IMR-90 (cell line): Measurements from ENCODE around the gene WSB2. TPM values are rescaled to one million over a fixed set of nuclear protein-coding genes. Genes with fewer than 3 reads are reported as not detected.

Experiments used
- ATAC-seq: fragments of 200-7000 bp; cut with Tn5 transposase; 2 replicates; pipeline ENCODE4 v1.9.1; 2020; ENCODE audit warnings: low read depth, mild to moderate bottlenecking, moderate library complexity
- BruUV-seq: library from RNA; stranded (reverse); fragments of 400-500 nt; replicated peaks from 2 replicates; lab custom pipeline; 2021; lab: Mats Ljungman, UMichigan
- CTCF ChIA-PET: fragments of 300-600 bp; formaldehyde crosslinking; extraction: SDS; loops from one replicate; lab custom pipeline; 2021; ENCODE audit warnings: antibody characterized with exemption; lab: Yijun Ruan, JAX
- POLR2A ChIA-PET: fragments of 300-600 bp; sonication (Branson Sonifier 250); formaldehyde crosslinking; loops from one replicate; lab custom pipeline; 2022; ENCODE audit warnings: antibody characterized with exemption; ENCODE audit not compliant: unreplicated experiment; lab: Charles Lee
- DNase-seq: peaks from one replicate; pipeline ENCODE4 v3.0.0; 2013
- H2AFZ ChIP-seq: replicated peaks from 2 replicates; pipeline ENCODE3; 2013; ENCODE audit warnings: low read length, mild to moderate bottlenecking; ENCODE audit not compliant: poor library complexity
- H2AK5ac ChIP-seq: 2 replicates; pipeline ENCODE4 v1.6.1; 2013; ENCODE audit warnings: low read depth, low read length, inconsistent platforms
- H2AK9ac ChIP-seq: replicated peaks from 2 replicates; pipeline ENCODE3; 2013; ENCODE audit warnings: mild to moderate bottlenecking, low read depth, low read length, moderate library complexity; ENCODE audit not compliant: poor library complexity
- H2BK120ac ChIP-seq: 2 replicates; pipeline ENCODE4 v1.6.1; 2013; ENCODE audit warnings: low read depth, low read length, inconsistent platforms
- H2BK15ac ChIP-seq: 3 replicates; pipeline ENCODE4 v1.6.1; 2013; ENCODE audit warnings: low read depth, low read length, inconsistent platforms
- H2BK20ac ChIP-seq: 2 replicates; pipeline ENCODE4 v1.6.1; 2013; ENCODE audit warnings: low read depth, mild to moderate bottlenecking, inconsistent platforms, low read length, moderate library complexity
- H2BK5ac ChIP-seq: 2 replicates; pipeline ENCODE4 v1.6.1; 2013; ENCODE audit warnings: mild to moderate bottlenecking, low read depth, low read length, inconsistent platforms; ENCODE audit not compliant: poor library complexity, severe bottlenecking
- H3K14ac ChIP-seq: replicated peaks from 2 replicates; pipeline ENCODE4 v1.6.1; 2013; ENCODE audit warnings: low read depth, low read length, inconsistent platforms
- H3K18ac ChIP-seq: 2 replicates; pipeline ENCODE4 v1.6.1; 2013; ENCODE audit warnings: low read depth, low read length, control low read depth
- H3K23ac ChIP-seq: 2 replicates; pipeline ENCODE4 v1.6.1; 2013; ENCODE audit warnings: low read depth, low read length, inconsistent platforms
- H3K27ac ChIP-seq: 2 replicates; pipeline ENCODE4 v1.5.1; 2013; ENCODE audit warnings: mild to moderate bottlenecking, control low read depth, low read length; ENCODE audit not compliant: insufficient read depth
- H3K27me3 ChIP-seq: 2 replicates; pipeline ENCODE4 v1.6.1; 2013; ENCODE audit warnings: low read length; ENCODE audit not compliant: control insufficient read depth, insufficient read depth
- H3K36me3 ChIP-seq: 2 replicates; pipeline ENCODE4 v1.6.1; 2013; ENCODE audit warnings: low read length, mixed read lengths; ENCODE audit not compliant: control insufficient read depth, insufficient read depth
- H3K4ac ChIP-seq: 2 replicates; pipeline ENCODE4 v1.6.1; 2013; ENCODE audit warnings: low read depth, low read length, inconsistent platforms
- H3K4me1 ChIP-seq: 2 replicates; pipeline ENCODE4 v1.6.1; 2013; ENCODE audit warnings: low read length, mixed read lengths; ENCODE audit not compliant: control insufficient read depth, insufficient read depth
- H3K4me2 ChIP-seq: 2 replicates; pipeline ENCODE4 v1.6.1; 2013; ENCODE audit warnings: low read depth, mild to moderate bottlenecking, control low read depth, low read length, moderate library complexity
- H3K4me3 ChIP-seq: 2 replicates; pipeline ENCODE4 v1.5.1; 2013; ENCODE audit warnings: low read depth, mild to moderate bottlenecking, control low read depth, low read length, moderate library complexity; ENCODE audit not compliant: insufficient read depth
- H3K56ac ChIP-seq: 2 replicates; pipeline ENCODE4 v1.6.1; 2013; ENCODE audit warnings: low read length, inconsistent platforms; ENCODE audit not compliant: insufficient read depth; ENCODE audit errors: extremely low read depth
- H3K79me1 ChIP-seq, 2 experiments: 2 replicates each; pipeline ENCODE4 v1.6.1; 2013; ENCODE audit warnings: low read length in 2 of 2, inconsistent platforms in 1 of 2, low read depth in 1 of 2
- H3K9ac ChIP-seq: 2 replicates; pipeline ENCODE4 v1.6.1; 2013; ENCODE audit warnings: low read depth, low read length, control low read depth
- H3K9me1 ChIP-seq: 2 replicates; pipeline ENCODE4 v1.6.1; 2013; ENCODE audit warnings: low read length, inconsistent platforms; ENCODE audit not compliant: insufficient read depth
- H3K9me3 ChIP-seq: 2 replicates; pipeline ENCODE4 v1.6.1; 2013; ENCODE audit warnings: low read length; ENCODE audit not compliant: control insufficient read depth, insufficient read depth
- H4K20me1 ChIP-seq: 2 replicates; pipeline ENCODE4 v1.6.1; 2013; ENCODE audit warnings: low read length, inconsistent platforms; ENCODE audit not compliant: insufficient read depth
- H4K5ac ChIP-seq: 2 replicates; pipeline ENCODE4 v1.6.1; 2013; ENCODE audit warnings: mild to moderate bottlenecking, low read depth, low read length, control low read depth
- H4K8ac ChIP-seq, 2 experiments: 2 replicates each; pipeline ENCODE4 v1.6.1; 2013; ENCODE audit warnings: low read depth in 2 of 2, low read length in 2 of 2, control low read depth in 1 of 2, inconsistent platforms in 1 of 2
- H4K91ac ChIP-seq: 2 replicates; pipeline ENCODE4 v1.6.1; 2013; ENCODE audit warnings: low read depth, low read length, inconsistent platforms; ENCODE audit not compliant: insufficient read depth
- BHLHE40 ChIP-seq: fragments of 150-350 bp; IDR thresholded peaks from 2 replicates; pipeline ENCODE4 v1.6.1; 2016; ENCODE audit warnings: mild to moderate bottlenecking, low read depth, low read length
- CEBPB ChIP-seq: IDR thresholded peaks from 2 replicates; pipeline ENCODE4 v1.6.1; 2012; ENCODE audit warnings: low read depth, low read length, improper control_type of control experiment
- CHD1 ChIP-seq: IDR thresholded peaks from 2 replicates; pipeline ENCODE4 v1.6.1; 2012; ENCODE audit warnings: low read depth, low read length, improper control_type of control experiment
- MAFK ChIP-seq: IDR thresholded peaks from 2 replicates; pipeline ENCODE4 v1.6.1; 2012; ENCODE audit warnings: low read depth, low read length, improper control_type of control experiment
- MAZ ChIP-seq: IDR thresholded peaks from 2 replicates; pipeline ENCODE4 v1.6.1; 2012; ENCODE audit warnings: low read depth, mild to moderate bottlenecking, low read length, improper control_type of control experiment, moderate library complexity, borderline replicate concordance
- NFE2L2 ChIP-seq: fragments of 150-350 bp; IDR thresholded peaks from 2 replicates; pipeline ENCODE4 v1.6.1; 2016; ENCODE audit warnings: low read depth, mild to moderate bottlenecking, low read length
- POLR2A ChIP-seq: IDR thresholded peaks from 2 replicates; pipeline ENCODE4 v1.6.1; 2012; ENCODE audit warnings: mild to moderate bottlenecking, low read depth, low read length
- RAD21 ChIP-seq: IDR thresholded peaks from 2 replicates; pipeline ENCODE4 v1.6.1; 2012; ENCODE audit warnings: low read length, improper control_type of control experiment
- RCOR1 ChIP-seq: IDR thresholded peaks from 2 replicates; pipeline ENCODE4 v1.6.1; 2012; ENCODE audit warnings: mild to moderate bottlenecking, low read length, improper control_type of control experiment; ENCODE audit not compliant: insufficient replicate concordance
- RFX5 ChIP-seq: IDR thresholded peaks from 2 replicates; pipeline ENCODE4 v1.8.0; 2012; ENCODE audit warnings: low read depth, mild to moderate bottlenecking, low read length, moderate library complexity
- SMC3 ChIP-seq: fragments of 150-350 bp; IDR thresholded peaks from 2 replicates; pipeline ENCODE4 v1.6.1; 2016; ENCODE audit warnings: low read depth, mild to moderate bottlenecking, antibody characterized with exemption, low read length, moderate library complexity
- WGBS, 2 experiments: methylation state at CpG; one replicate each; pipeline versions ENCODE4 v1.1.5 to v1.1.7; 2013; ENCODE audit warnings: missing lambda C conversion rate in 2 of 2; ENCODE audit not compliant: insufficient read length in 1 of 2; ENCODE audit errors: extremely low coverage in 2 of 2; 5-methylcytosine and 5-hydroxymethylcytosine counted together
- dilution Hi-C: fragments of 300-500 bp; cut with HindIII; formaldehyde crosslinking; loops from one replicate; pipeline ENCODE4 v1.14.3; 2018; ENCODE audit warnings: low sequenced_read_pairs; ENCODE audit not compliant: unreplicated experiment
- in situ Hi-C: fragments of 300-500 bp; cut with MboI; formaldehyde crosslinking; loops from 3 replicates; pipeline ENCODE4 v1.14.3; 2019; ENCODE audit warnings: low sequenced_read_pairs, inconsistent platforms, mixed read lengths
- intact Hi-C: fragments of 100-400 bp; cut with micrococcal nuclease; formaldehyde crosslinking; loops from 2 replicates; pipeline ENCODE4 v1.10.0; 2022
- polyA plus RNA-seq, 3 experiments: library from polyadenylated mRNA; depleted of rRNA; stranded (reverse); fragments of >200 nt; gene quantifications; 2 replicates each; pipeline ENCODE4 v1.2.3, GENCODE V29; 2012; ENCODE audit warnings: low replicate concordance in 1 of 3
- total RNA-seq: library from RNA; depleted of rRNA; stranded (reverse); fragments of >200 nt; gene quantifications from 2 replicates; pipeline ENCODE4 v1.2.3, GENCODE V29; 2012
- TF ChIP-seq, protein P1 (sequence below): conservative IDR thresholded peaks from 2 replicates; pipeline ENCODE4 v1.5.1; 2012; ENCODE audit warnings: mild to moderate bottlenecking, low read depth, low read length, improper control_type of control experiment
- TF ChIP-seq, protein P2 (sequence below): fragments of 150-350 bp; IDR thresholded peaks from 2 replicates; pipeline ENCODE4 v1.6.1; 2016; ENCODE audit warnings: low read depth, mild to moderate bottlenecking, low read length, moderate library complexity, borderline replicate concordance
- TF ChIP-seq, protein P3 (sequence below): fragments of 150-350 bp; IDR thresholded peaks from 2 replicates; pipeline ENCODE4 v1.6.1; 2017; ENCODE audit warnings: mild to moderate bottlenecking, antibody characterized with exemption, low read length, low read depth

Gene WSB2
- total and polyA plus RNA-seq, 2 of the 4 experiments (the other 2 are of a cell fraction): 92.8 to 180 TPM

DNA sequence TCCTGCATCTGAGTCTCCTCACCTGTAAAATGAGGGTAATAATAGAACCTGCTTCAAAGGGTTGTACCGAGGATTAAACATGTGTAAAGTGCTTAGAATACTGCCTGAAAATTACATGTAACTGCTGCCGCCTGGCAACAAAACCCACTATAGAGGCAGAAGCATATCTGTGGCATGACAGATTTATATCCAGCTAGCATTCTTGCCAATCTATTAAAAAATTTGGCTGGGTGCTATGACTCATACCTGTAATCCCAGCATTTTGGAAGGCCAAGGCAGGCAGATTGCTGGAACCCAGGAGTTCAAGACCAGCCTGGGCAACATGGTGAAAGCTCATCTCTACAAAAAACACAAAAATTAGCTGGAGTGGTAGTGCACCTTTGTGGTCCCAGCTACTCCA is 75.8 kb downstream of the WSB2 start:
- Histone ChIP-seq H4K20me1 (no peaks in the 10 kb centered on the region), H3K4me1 (no peaks in the 10 kb centered on the region), H3K27me3 (no peaks in the 10 kb centered on the region), H3K79me1 (no peaks in the 10 kb centered on the region), H2AK9ac (no peak overlapping the region), H2AK5ac (no peak overlapping the region), H3K18ac (no peak overlapping the region), H2BK15ac (no peak overlapping the region), H4K5ac (no peak overlapping the region), H3K9me3 (no peaks in the 10 kb centered on the region), H2BK20ac (no peak overlapping the region), H4K91ac (no peak overlapping the region), H3K27ac (no peak overlapping the region), H3K56ac (no peak overlapping the region), H3K4me2 (no peak overlapping the region), H3K9me1 (no peaks in the 10 kb centered on the region), H3K23ac (no peak overlapping the region), H2BK120ac (no peak overlapping the region), H3K14ac (no peak overlapping the region), H4K8ac (no peak overlapping the region), H2AFZ (no peak overlapping the region), H3K4me3 (no peak overlapping the region), H2BK5ac (no peak overlapping the region), H3K9ac (no peak overlapping the region), H3K4ac (no peak overlapping the region), H3K36me3 (no peaks in the 10 kb centered on the region)
- no CpG with 5 or more reads among the region's 2 CpGs for WGBS, 2 experiments
- BruUV-seq: no TSS peak
- ChIA-PET CTCF (no interaction called here), POLR2A (no interaction called here)
- DNase-seq (no peak), ATAC-seq (no peak)
- TF ChIP-seq, protein P1, sequence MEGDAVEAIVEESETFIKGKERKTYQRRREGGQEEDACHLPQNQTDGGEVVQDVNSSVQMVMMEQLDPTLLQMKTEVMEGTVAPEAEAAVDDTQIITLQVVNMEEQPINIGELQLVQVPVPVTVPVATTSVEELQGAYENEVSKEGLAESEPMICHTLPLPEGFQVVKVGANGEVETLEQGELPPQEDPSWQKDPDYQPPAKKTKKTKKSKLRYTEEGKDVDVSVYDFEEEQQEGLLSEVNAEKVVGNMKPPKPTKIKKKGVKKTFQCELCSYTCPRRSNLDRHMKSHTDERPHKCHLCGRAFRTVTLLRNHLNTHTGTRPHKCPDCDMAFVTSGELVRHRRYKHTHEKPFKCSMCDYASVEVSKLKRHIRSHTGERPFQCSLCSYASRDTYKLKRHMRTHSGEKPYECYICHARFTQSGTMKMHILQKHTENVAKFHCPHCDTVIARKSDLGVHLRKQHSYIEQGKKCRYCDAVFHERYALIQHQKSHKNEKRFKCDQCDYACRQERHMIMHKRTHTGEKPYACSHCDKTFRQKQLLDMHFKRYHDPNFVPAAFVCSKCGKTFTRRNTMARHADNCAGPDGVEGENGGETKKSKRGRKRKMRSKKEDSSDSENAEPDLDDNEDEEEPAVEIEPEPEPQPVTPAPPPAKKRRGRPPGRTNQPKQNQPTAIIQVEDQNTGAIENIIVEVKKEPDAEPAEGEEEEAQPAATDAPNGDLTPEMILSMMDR: no peak
- no peak for TF ChIP-seq RCOR1
- no peak for TF ChIP-seq SMC3
- no peak for TF ChIP-seq BHLHE40
- no peak for TF ChIP-seq NFE2L2
- TF ChIP-seq POLR2A: no peak
- TF ChIP-seq, protein P2, sequence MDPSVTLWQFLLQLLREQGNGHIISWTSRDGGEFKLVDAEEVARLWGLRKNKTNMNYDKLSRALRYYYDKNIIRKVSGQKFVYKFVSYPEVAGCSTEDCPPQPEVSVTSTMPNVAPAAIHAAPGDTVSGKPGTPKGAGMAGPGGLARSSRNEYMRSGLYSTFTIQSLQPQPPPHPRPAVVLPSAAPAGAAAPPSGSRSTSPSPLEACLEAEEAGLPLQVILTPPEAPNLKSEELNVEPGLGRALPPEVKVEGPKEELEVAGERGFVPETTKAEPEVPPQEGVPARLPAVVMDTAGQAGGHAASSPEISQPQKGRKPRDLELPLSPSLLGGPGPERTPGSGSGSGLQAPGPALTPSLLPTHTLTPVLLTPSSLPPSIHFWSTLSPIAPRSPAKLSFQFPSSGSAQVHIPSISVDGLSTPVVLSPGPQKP: no peak
- TF ChIP-seq, protein P3, sequence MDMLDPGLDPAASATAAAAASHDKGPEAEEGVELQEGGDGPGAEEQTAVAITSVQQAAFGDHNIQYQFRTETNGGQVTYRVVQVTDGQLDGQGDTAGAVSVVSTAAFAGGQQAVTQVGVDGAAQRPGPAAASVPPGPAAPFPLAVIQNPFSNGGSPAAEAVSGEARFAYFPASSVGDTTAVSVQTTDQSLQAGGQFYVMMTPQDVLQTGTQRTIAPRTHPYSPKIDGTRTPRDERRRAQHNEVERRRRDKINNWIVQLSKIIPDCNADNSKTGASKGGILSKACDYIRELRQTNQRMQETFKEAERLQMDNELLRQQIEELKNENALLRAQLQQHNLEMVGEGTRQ: no peak
- TF ChIP-seq MAZ: no peak
- TF ChIP-seq CEBPB: no peak
- TF ChIP-seq CHD1: no peak
- no peak for TF ChIP-seq RAD21
- no peak for TF ChIP-seq RFX5
- TF ChIP-seq MAFK: no peak
- in situ Hi-C loops (no loop called here), intact Hi-C loops (no loop called here), dilution Hi-C loops (no loop called here)
